HEK293T (cell line): Measurements from ENCODE around the gene SGSM1.

Source experiments
- ARNT ChIP-seq: fragments of 450-650 bp; IDR thresholded peaks from 2 replicates; pipeline ENCODE4 v1.6.1; 2017; ENCODE audit warnings: mild to moderate bottlenecking
- BHLHE40 ChIP-seq: fragments of 450-650 bp; IDR thresholded peaks from 2 replicates; pipeline ENCODE4 v1.6.1; 2016; ENCODE audit warnings: mild to moderate bottlenecking, moderate library complexity, borderline replicate concordance
- ELF4 ChIP-seq: fragments of 450-650 bp; IDR thresholded peaks from 2 replicates; pipeline ENCODE4 v1.6.1; 2017; ENCODE audit warnings: antibody characterized with exemption
- FOXA1 ChIP-seq: fragments of 450-650 bp; IDR thresholded peaks from 2 replicates; pipeline ENCODE4 v1.6.1; 2016; ENCODE audit warnings: mild to moderate bottlenecking
- FOXK2 ChIP-seq: fragments of 450-650 bp; IDR thresholded peaks from 2 replicates; pipeline ENCODE4 v1.6.1; 2016; ENCODE audit warnings: mild to moderate bottlenecking
- FOXM1 ChIP-seq: fragments of 450-650 bp; IDR thresholded peaks from 2 replicates; pipeline ENCODE4 v1.6.1; 2017; ENCODE audit warnings: mild to moderate bottlenecking, borderline replicate concordance
- HDGF ChIP-seq: fragments of 450-650 bp; IDR thresholded peaks from 2 replicates; pipeline ENCODE4 v1.6.1; 2017; ENCODE audit warnings: antibody characterized with exemption, borderline replicate concordance
- L3MBTL2 ChIP-seq: fragments of 450-650 bp; conservative IDR thresholded peaks from 2 replicates; pipeline ENCODE4 v1.6.1; 2016; ENCODE audit warnings: mild to moderate bottlenecking
- NFRKB ChIP-seq: fragments of 450-650 bp; IDR thresholded peaks from 2 replicates; pipeline ENCODE4 v1.6.1; 2016; ENCODE audit warnings: mild to moderate bottlenecking, moderate library complexity
- SP1 ChIP-seq: fragments of 450-650 bp; IDR thresholded peaks from 2 replicates; pipeline ENCODE4 v1.6.1; 2017
- SUZ12 ChIP-seq: fragments of 450-650 bp; IDR thresholded peaks from 2 replicates; pipeline ENCODE4 v1.6.1; 2016; ENCODE audit warnings: mild to moderate bottlenecking
- TARDBP ChIP-seq: fragments of 450-650 bp; IDR thresholded peaks from 2 replicates; pipeline ENCODE4 v1.6.1; 2016
- ZNF384 ChIP-seq: fragments of 450-650 bp; IDR thresholded peaks from 2 replicates; pipeline ENCODE4 v1.6.1; 2016
- TF ChIP-seq, protein P1 (sequence below): fragments of 450-650 bp; IDR thresholded peaks from 2 replicates; pipeline ENCODE4 v1.6.1; 2016

DNA sequence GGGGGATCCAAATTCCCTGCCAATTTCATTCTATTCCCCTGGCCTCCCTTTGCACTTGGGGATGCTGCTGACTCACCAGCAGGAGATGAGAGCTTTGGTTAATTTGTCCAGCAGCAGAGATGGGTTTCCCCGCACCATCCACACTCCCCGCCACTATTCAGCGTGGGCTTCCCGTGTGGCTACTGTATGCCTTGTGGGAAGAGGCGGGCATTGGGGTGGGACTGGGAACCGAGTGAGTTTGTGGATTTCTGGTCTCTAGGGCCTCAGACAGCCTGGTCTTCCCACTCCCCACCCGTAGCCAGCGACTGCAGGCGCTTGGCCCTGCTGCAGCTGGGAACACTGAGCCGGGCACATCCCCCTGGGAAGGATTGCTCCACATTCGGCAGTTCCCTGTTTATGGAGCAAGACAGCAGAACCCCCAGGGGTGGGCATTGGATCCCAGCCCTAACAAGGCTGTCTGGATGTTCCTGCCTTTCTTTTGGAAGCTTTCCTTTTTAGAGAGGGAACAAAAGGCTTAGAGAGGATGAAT lies 169.9 kb downstream of the SGSM1 start:
- TF ChIP-seq SP1 (no peak), ZNF384 (no peak), FOXM1 (no peak), TARDBP (no peak), SUZ12 (no peak), FOXA1 (no peak), ELF4 (no peak), BHLHE40 (no peak), ARNT (no peak), NFRKB (no peak), FOXK2 (no peak), HDGF (no peak), L3MBTL2 (no peak)
- TF ChIP-seq, protein P1, sequence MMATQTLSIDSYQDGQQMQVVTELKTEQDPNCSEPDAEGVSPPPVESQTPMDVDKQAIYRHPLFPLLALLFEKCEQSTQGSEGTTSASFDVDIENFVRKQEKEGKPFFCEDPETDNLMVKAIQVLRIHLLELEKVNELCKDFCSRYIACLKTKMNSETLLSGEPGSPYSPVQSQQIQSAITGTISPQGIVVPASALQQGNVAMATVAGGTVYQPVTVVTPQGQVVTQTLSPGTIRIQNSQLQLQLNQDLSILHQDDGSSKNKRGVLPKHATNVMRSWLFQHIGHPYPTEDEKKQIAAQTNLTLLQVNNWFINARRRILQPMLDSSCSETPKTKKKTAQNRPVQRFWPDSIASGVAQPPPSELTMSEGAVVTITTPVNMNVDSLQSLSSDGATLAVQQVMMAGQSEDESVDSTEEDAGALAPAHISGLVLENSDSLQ, result no peak
